Mammary epithelial cell (primary cell): ENCODE measurements around the gene PTPRG.

Source experiments
- EZH2 ChIP-seq: IDR thresholded peaks from 2 replicates; pipeline ENCODE4 v1.6.1; 2012; ENCODE audit warnings: low read length, inconsistent platforms, borderline replicate concordance
- TF ChIP-seq, protein P1 (sequence below), 2 donors: IDR thresholded peaks in 1 of 2; conservative IDR thresholded peaks in 1 of 2; 2 replicates each; pipeline ENCODE4 v1.5.1; 2011 to 2012; ENCODE audit warnings: inconsistent platforms in 2 of 2, low read length in 2 of 2, mild to moderate bottlenecking in 2 of 2, control low read depth in 1 of 2, low read depth in 1 of 2; ENCODE audit not compliant: insufficient read depth in 1 of 2; ENCODE audit errors: extremely low read depth in 1 of 2

DNA sequence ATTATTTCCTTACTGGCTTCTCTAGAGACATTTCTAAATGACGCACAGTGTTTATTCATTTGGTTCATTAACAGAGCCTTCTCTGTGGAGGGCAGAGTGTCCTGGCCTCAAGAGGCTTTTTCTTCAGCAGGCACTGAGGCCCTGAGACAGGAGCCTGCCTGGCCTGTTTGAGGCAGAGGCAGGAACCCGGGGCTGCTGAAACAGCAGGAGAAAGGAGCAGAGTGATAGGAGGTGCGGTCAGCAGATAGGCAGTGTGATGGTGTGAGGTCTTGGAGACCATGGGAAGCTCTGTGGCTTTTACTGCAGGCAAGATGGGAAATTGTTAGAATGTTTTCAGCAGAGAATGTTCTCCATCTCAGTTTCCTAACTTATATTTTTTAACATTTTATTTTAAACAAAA is 453.7 kb downstream of the PTPRG start:
- TF ChIP-seq, protein P1, sequence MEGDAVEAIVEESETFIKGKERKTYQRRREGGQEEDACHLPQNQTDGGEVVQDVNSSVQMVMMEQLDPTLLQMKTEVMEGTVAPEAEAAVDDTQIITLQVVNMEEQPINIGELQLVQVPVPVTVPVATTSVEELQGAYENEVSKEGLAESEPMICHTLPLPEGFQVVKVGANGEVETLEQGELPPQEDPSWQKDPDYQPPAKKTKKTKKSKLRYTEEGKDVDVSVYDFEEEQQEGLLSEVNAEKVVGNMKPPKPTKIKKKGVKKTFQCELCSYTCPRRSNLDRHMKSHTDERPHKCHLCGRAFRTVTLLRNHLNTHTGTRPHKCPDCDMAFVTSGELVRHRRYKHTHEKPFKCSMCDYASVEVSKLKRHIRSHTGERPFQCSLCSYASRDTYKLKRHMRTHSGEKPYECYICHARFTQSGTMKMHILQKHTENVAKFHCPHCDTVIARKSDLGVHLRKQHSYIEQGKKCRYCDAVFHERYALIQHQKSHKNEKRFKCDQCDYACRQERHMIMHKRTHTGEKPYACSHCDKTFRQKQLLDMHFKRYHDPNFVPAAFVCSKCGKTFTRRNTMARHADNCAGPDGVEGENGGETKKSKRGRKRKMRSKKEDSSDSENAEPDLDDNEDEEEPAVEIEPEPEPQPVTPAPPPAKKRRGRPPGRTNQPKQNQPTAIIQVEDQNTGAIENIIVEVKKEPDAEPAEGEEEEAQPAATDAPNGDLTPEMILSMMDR (conservative IDR thresholded peaks at IDR 0.05 in 1 of 2, IDR thresholded peaks at IDR 0.05 in 1 of 2; ENCODE audit: extremely low read depth in 1 of 2, insufficient read depth in 1 of 2, low read depth in 1 of 2, low read length in 2 of 2), result no peak
- TF ChIP-seq EZH2, result no peak
